ENCODE results near the gene FAM25A.
"Not testable (repeated sequence)": the region's sequence is repeated elsewhere in the genome, so short reads cannot be mapped to it uniquely, and the experiment has no call there.

FAM25A gene

DNA sequence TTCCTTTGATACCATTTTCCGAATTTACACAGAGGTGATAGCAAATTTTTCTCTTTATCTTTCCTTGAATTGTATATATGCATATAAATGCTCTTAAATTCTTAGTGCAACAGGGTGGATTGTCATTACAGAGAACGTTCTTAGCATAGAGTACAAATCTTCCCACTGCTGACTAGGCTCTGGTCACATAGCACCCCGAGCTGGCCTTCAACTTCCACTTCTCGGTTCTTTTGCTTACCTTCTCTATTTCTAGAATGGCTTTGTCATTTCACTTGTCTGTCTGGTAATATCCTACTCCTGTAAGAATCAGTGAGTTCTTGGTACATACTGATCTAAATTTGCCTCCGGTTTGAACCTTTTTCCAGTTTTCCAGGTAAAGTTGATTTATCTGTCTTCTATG is 38.4 kb upstream of the FAM25A start:
- no peak for DNase-seq

DNA sequence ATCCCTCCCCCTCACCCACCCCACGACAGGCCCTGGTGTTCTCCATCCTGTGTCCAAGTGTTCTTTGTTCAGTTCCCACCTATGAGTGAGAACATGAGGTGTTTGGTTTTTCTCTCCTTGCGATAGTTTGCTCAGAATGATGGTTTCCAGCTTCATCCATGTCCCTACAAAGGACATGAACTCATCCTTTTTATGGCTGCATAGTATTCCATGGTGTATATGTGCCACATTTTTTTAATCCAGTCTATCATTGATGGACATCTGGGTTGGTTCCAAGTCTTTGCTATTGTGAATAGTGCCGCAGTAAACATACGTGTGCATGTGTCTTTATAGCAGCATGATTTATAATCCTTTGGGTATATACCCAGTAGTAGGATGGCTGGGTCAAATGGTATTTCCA is 35.6 kb upstream of the FAM25A start:
- H3K4me3 ChIP-seq (ENCODE audit: insufficient read depth, low read depth, low read length, poor library complexity, severe bottlenecking); DNase-seq; H3K27me3 ChIP-seq (replicated peaks; ENCODE audit: control insufficient read depth, insufficient read depth, low read length, poor library complexity, severe bottlenecking); H3K4me1 ChIP-seq (ENCODE audit: control insufficient read depth, insufficient read depth, low read length, poor library complexity, severe bottlenecking); H3K36me3 ChIP-seq (ENCODE audit: control insufficient read depth, insufficient read depth, low read length); H3K9me3 ChIP-seq (ENCODE audit: control insufficient read depth, low read length); H3K27ac ChIP-seq (ENCODE audit: insufficient read depth, low read length, poor library complexity, severe bottlenecking): not testable (repeated sequence)

More for the DNA sequence above, 38.4 kb upstream of the FAM25A start:
- Histone ChIP-seq H3K9me3 (ENCODE audit: control insufficient read depth, low read length) (no peaks in the 10 kb centered on the region), H3K4me1 (ENCODE audit: control insufficient read depth, insufficient read depth, low read length, poor library complexity, severe bottlenecking) (no peaks in the 10 kb centered on the region), H3K27me3 (replicated peaks; ENCODE audit: control insufficient read depth, insufficient read depth, low read length, poor library complexity, severe bottlenecking) (no peaks in the 10 kb centered on the region), H3K27ac (ENCODE audit: insufficient read depth, low read length, poor library complexity, severe bottlenecking) (no peak overlapping the region), H3K4me3 (ENCODE audit: insufficient read depth, low read depth, low read length, poor library complexity, severe bottlenecking) (no peak overlapping the region), H3K36me3 (ENCODE audit: control insufficient read depth, insufficient read depth, low read length) (no peaks in the 10 kb centered on the region)

DNA sequence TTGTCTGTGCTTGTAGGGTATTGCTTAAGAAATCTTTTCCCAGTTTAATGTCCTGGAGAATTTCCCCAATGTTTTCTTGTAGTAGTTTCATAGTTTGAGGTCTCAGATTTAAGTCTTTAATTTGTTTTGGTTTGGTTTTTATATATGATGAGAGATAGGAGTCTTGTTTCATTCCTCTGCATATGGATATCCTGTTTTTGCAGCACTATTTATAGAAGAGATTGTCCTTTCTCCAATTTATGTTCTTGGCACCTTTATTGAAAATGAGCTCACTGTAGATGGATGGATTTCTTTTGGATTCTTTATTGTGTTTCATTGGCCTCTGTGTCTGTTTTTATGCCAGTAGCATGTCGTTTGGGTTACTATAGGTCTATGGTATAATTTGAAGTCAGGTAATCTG is 31.6 kb upstream of the FAM25A start:
- H3K27ac ChIP-seq (ENCODE audit: insufficient read depth, low read length, poor library complexity, severe bottlenecking), result no peak overlapping the region
- H3K36me3 ChIP-seq (ENCODE audit: control insufficient read depth, insufficient read depth, low read length), result no peaks in the 10 kb centered on the region
- H3K4me3 ChIP-seq (ENCODE audit: insufficient read depth, low read depth, low read length, poor library complexity, severe bottlenecking), result no peak overlapping the region
- no peaks in the 10 kb centered on the region for H3K9me3 ChIP-seq (ENCODE audit: control insufficient read depth, low read length)
- no peak for DNase-seq
- H3K4me1 ChIP-seq (ENCODE audit: control insufficient read depth, insufficient read depth, low read length, poor library complexity, severe bottlenecking), result no peaks in the 10 kb centered on the region
- H3K27me3 ChIP-seq (replicated peaks; ENCODE audit: control insufficient read depth, insufficient read depth, low read length, poor library complexity, severe bottlenecking), result no peaks in the 10 kb centered on the region

DNA sequence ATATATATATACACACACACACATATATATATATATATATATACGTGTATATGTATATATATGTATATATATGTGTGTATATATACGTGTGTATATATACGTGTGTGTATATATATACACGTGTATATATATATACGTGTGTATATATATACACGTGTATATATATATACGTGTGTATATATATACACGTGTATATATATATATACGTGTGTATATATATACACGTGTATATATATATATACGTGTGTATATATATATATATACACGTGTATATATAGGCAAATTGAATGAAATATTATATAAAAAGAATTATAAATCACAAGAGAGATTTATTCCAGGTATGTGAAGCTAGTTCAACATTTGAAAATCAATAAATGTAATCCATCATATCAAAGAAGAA is 28.7 kb upstream of the FAM25A start:
- H3K4me1 ChIP-seq (ENCODE audit: control insufficient read depth, insufficient read depth, low read length, poor library complexity, severe bottlenecking); H3K4me3 ChIP-seq (ENCODE audit: insufficient read depth, low read depth, low read length, poor library complexity, severe bottlenecking); H3K36me3 ChIP-seq (ENCODE audit: control insufficient read depth, insufficient read depth, low read length); DNase-seq; H3K27me3 ChIP-seq (replicated peaks; ENCODE audit: control insufficient read depth, insufficient read depth, low read length, poor library complexity, severe bottlenecking); H3K9me3 ChIP-seq (ENCODE audit: control insufficient read depth, low read length); H3K27ac ChIP-seq (ENCODE audit: insufficient read depth, low read length, poor library complexity, severe bottlenecking): not testable (repeated sequence)

DNA sequence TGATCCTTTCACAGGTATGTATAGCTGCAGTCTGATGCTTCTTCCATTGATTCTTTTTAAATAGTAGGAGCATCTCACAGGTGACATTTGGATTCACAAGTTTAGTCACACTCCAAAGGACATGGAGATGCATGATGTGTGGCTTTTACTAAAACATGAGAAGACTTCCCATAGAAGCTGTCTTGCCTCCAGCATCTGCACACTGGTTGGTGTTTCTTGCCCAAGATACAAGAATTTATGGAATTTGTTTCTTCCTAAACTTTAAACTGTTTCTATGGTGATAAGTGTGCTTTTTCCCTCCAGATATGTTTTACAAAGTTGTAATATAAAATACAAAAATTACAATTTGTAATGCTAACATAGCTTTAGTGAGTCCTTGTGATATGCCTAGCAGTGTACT is 27.6 kb upstream of the FAM25A start:
- Histone ChIP-seq H3K4me3 (ENCODE audit: insufficient read depth, low read depth, low read length, poor library complexity, severe bottlenecking) (no peak overlapping the region), H3K27ac (ENCODE audit: insufficient read depth, low read length, poor library complexity, severe bottlenecking) (no peak overlapping the region), H3K27me3 (replicated peaks; ENCODE audit: control insufficient read depth, insufficient read depth, low read length, poor library complexity, severe bottlenecking) (no peaks in the 10 kb centered on the region), H3K9me3 (ENCODE audit: control insufficient read depth, low read length) (no peaks in the 10 kb centered on the region), H3K36me3 (ENCODE audit: control insufficient read depth, insufficient read depth, low read length) (no peaks in the 10 kb centered on the region), H3K4me1 (ENCODE audit: control insufficient read depth, insufficient read depth, low read length, poor library complexity, severe bottlenecking) (no peaks in the 10 kb centered on the region)
- DNase-seq, result no peak

DNA sequence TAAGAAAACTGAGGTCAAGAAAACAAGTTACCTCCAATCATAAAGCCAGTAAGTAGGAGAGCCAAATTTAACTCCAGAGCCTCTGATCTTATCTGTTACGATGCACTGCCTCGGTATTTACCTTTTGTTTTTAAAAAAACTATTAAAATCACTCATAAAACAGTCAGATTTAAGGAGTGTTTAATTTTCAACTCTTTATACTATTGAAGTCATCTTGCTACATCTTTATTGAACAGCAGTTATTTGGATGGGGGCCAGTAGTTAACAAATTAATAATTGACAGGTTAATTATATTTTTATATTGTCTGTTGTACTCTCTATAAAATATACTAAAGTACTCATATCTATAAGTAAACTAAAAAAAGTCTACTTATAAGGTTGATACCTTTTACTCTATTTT is 27.2 kb upstream of the FAM25A start:
- DNase-seq, result no peak
- H3K4me1 ChIP-seq (ENCODE audit: control insufficient read depth, insufficient read depth, low read length, poor library complexity, severe bottlenecking), result no peaks in the 10 kb centered on the region
- H3K9me3 ChIP-seq (ENCODE audit: control insufficient read depth, low read length), result no peaks in the 10 kb centered on the region
- H3K4me3 ChIP-seq (ENCODE audit: insufficient read depth, low read depth, low read length, poor library complexity, severe bottlenecking), result no peak overlapping the region
- H3K27ac ChIP-seq (ENCODE audit: insufficient read depth, low read length, poor library complexity, severe bottlenecking), result no peak overlapping the region
- no peaks in the 10 kb centered on the region for H3K27me3 ChIP-seq (replicated peaks; ENCODE audit: control insufficient read depth, insufficient read depth, low read length, poor library complexity, severe bottlenecking)
- no peaks in the 10 kb centered on the region for H3K36me3 ChIP-seq (ENCODE audit: control insufficient read depth, insufficient read depth, low read length)

DNA sequence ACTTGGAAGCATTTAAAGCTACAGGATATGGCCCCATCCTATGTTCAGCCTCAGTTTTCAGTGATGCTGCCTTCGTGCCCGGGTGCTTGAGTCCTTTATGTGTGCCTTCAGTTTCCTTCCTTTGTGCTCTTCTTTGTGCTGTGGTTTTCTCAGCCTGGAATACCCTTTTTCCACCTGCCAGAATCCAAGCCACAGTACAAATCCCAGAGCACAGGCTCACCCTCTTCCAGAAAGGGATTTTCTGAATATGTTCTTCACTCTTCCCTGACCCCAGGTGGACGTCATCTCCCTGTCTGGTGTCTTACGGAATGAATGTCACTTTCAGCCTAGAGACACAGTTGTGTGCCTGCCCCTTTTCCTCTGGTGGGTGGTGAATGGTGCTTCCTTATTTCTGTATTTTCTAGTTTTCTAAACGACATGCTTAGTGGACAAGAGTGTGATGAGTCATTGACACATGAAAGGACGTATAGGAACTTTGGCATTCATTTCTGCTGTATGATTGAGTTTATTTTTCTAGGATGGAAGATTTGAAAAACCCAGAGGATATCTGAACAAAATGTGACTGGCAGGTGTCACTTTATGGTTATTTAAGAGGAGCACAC is 20.2 kb upstream of the FAM25A start:
- H3K4me1 ChIP-seq (ENCODE audit: control insufficient read depth, insufficient read depth, low read length, poor library complexity, severe bottlenecking); H3K4me3 ChIP-seq (ENCODE audit: insufficient read depth, low read depth, low read length, poor library complexity, severe bottlenecking); DNase-seq; H3K9me3 ChIP-seq (ENCODE audit: control insufficient read depth, low read length); H3K36me3 ChIP-seq (ENCODE audit: control insufficient read depth, insufficient read depth, low read length); H3K27ac ChIP-seq (ENCODE audit: insufficient read depth, low read length, poor library complexity, severe bottlenecking); H3K27me3 ChIP-seq (replicated peaks; ENCODE audit: control insufficient read depth, insufficient read depth, low read length, poor library complexity, severe bottlenecking): not testable (repeated sequence)

DNA sequence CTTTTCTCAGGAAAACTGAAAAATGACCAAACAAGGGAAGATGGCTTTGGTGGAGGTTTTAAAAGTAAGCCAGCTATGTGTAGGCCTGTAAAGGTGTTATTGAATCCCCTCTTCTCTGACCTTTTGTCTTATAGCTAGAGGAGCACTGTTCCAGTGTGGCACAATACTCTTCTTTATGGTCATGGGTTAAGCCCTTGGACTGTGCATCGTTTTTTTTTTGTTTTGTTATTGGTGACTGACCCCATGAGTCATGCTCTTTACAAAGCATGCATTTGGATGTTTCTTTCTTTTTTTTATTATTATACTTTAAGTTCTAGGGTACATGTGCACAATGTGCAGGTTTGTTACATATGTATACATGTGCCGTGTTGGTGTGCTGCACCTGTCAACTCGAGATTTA is 19.6 kb upstream of the FAM25A start:
- H3K36me3 ChIP-seq (ENCODE audit: control insufficient read depth, insufficient read depth, low read length), result no peaks in the 10 kb centered on the region
- DNase-seq, result no peak
- H3K9me3 ChIP-seq (ENCODE audit: control insufficient read depth, low read length), result no peaks in the 10 kb centered on the region
- H3K4me1 ChIP-seq (ENCODE audit: control insufficient read depth, insufficient read depth, low read length, poor library complexity, severe bottlenecking), result no peaks in the 10 kb centered on the region
- no peak overlapping the region for H3K4me3 ChIP-seq (ENCODE audit: insufficient read depth, low read depth, low read length, poor library complexity, severe bottlenecking)
- no peaks in the 10 kb centered on the region for H3K27me3 ChIP-seq (replicated peaks; ENCODE audit: control insufficient read depth, insufficient read depth, low read length, poor library complexity, severe bottlenecking)
- H3K27ac ChIP-seq (ENCODE audit: insufficient read depth, low read length, poor library complexity, severe bottlenecking), result no peak overlapping the region

DNA sequence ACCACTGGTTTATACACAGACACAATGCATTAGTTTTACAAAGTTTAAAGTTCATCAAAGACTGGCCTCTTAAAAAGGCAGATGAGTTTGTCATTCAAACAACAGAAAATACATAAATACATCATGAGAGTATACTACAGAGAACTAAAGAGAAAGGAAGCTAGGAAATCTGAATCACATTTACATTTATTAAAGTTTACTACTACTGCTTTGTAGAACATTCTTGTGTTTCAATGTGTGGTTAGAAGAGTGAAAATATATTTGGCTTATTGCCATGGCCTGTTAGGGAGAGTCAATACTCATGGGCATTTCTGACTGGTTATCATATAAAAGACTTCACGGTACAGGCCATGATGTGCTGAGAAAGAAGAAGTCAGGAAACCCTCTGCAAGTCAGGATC is 13.0 kb upstream of the FAM25A start:
- not testable (repeated sequence) for DNase-seq; H3K27me3 ChIP-seq (replicated peaks; ENCODE audit: control insufficient read depth, insufficient read depth, low read length, poor library complexity, severe bottlenecking); H3K4me1 ChIP-seq (ENCODE audit: control insufficient read depth, insufficient read depth, low read length, poor library complexity, severe bottlenecking)

DNA sequence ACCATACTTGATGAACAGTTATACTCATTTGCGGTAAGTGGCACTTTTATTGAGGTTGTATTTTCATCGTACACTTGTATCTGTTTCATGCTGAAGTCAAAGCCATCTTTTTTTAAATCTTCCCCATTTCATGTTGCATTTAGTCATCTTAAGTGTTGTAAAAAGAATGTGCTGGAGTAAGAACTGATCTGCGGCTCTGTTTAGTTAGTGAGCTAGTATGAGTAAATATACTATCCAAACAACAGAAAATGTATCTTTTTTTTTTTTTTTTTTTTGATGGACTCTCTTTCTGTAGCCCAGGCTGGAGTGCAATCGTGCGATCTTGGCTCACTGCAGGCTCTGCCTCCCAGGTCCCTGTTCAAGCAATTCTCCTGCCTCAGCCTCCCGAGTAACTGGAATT is 12.4 kb upstream of the FAM25A start:
- H3K4me3 ChIP-seq (ENCODE audit: insufficient read depth, low read depth, low read length, poor library complexity, severe bottlenecking); DNase-seq; H3K27ac ChIP-seq (ENCODE audit: insufficient read depth, low read length, poor library complexity, severe bottlenecking); H3K9me3 ChIP-seq (ENCODE audit: control insufficient read depth, low read length); H3K36me3 ChIP-seq (ENCODE audit: control insufficient read depth, insufficient read depth, low read length); H3K27me3 ChIP-seq (replicated peaks; ENCODE audit: control insufficient read depth, insufficient read depth, low read length, poor library complexity, severe bottlenecking); H3K4me1 ChIP-seq (ENCODE audit: control insufficient read depth, insufficient read depth, low read length, poor library complexity, severe bottlenecking): not testable (repeated sequence)

More for the DNA sequence above, 13.0 kb upstream of the FAM25A start:
- not testable (repeated sequence) for H3K36me3 ChIP-seq (ENCODE audit: control insufficient read depth, insufficient read depth, low read length); H3K27ac ChIP-seq (ENCODE audit: insufficient read depth, low read length, poor library complexity, severe bottlenecking); H3K9me3 ChIP-seq (ENCODE audit: control insufficient read depth, low read length); H3K4me3 ChIP-seq (ENCODE audit: insufficient read depth, low read depth, low read length, poor library complexity, severe bottlenecking)

DNA sequence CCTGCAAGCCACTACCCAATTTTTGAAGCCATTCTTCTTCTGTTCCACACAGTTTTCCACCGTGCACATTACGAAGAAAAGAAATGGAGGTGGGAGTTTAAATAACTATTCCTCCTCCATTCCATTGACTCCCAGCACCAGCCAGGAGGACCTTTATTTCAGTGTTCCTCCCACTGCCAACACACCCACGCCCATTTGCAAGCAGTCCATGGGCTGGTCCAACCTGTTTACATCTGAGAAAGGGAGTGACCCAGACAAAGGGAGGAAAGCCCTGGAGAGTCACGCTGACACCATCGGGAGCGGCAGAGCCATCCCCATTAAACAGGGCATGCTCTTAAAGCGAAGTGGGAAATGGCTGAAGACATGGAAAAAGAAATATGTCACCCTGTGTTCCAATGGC is 11.8 kb upstream of the FAM25A start:
- H3K36me3 ChIP-seq (ENCODE audit: control insufficient read depth, insufficient read depth, low read length); H3K4me1 ChIP-seq (ENCODE audit: control insufficient read depth, insufficient read depth, low read length, poor library complexity, severe bottlenecking); H3K4me3 ChIP-seq (ENCODE audit: insufficient read depth, low read depth, low read length, poor library complexity, severe bottlenecking); H3K27me3 ChIP-seq (replicated peaks; ENCODE audit: control insufficient read depth, insufficient read depth, low read length, poor library complexity, severe bottlenecking); H3K27ac ChIP-seq (ENCODE audit: insufficient read depth, low read length, poor library complexity, severe bottlenecking); H3K9me3 ChIP-seq (ENCODE audit: control insufficient read depth, low read length); DNase-seq: not testable (repeated sequence)
